ENCODE measurements around the gene CUX1. TPM values are rescaled to one million over a fixed set of nuclear protein-coding genes. Genes with fewer than 3 reads are reported as not detected.

CUX1 gene
- total and polyA plus RNA-seq, 10 of the 15 experiments (the other 5 are each of a cell fraction or from before 2014, with no cell fraction given): 6.1 to 48.6 (median 25.9) TPM

- no peak for FAIRE-seq
- no TSS peak for BruUV-seq (replicated peaks)
- no peaks in the 10 kb centered on the region; the same call in 2 of the 3 replicates for H3K9me3 ChIP-seq (replicated peaks; ENCODE audit: control insufficient read depth, insufficient read depth, low read length)
- no peak for ATAC-seq
- ChIA-PET SMC1A (ENCODE audit: uncharacterized antibody, unreplicated experiment) (no interaction called here), POLR2A (no interaction called here), CTCF (no interaction called here), RAD21 (ENCODE audit: unreplicated experiment) (no interaction called here)
- no peak overlapping the region for H3K27ac ChIP-seq (ENCODE audit: control insufficient read depth, insufficient read depth)
- H2AFZ ChIP-seq (ENCODE audit: control insufficient read depth, low read depth, low read length): no peak overlapping the region
- DNase-seq (ENCODE audit: low read depth, low spot score): no peak
- H3K79me2 ChIP-seq (ENCODE audit: control insufficient read depth, insufficient read depth, low read length): peaks cover 4% of the 10 kb centered on the region; the same call in 1 of the 2 replicates
- no peak overlapping the region for H3K9ac ChIP-seq (ENCODE audit: control insufficient read depth, insufficient read depth, low read length)
- H3K4me3 ChIP-seq: no peak overlapping the region
- peaks cover 0 to 1% of the 10 kb centered on the region in 2 experiments; a peak in 1 of 4 replicates for H3K36me3 ChIP-seq (ENCODE audit: control insufficient read depth in 2 of 2, insufficient read depth in 2 of 2, low read length in 1 of 2)
- in situ Hi-C loops (cut with MboI) (no loop called here), intact Hi-C loops (cut with micrococcal nuclease; ENCODE audit: unreplicated experiment) (no loop called here)
- WGBS (ENCODE audit: insufficient coverage, insufficient replicate concordance, low lambda C conversion rate, missing lambda C conversion rate): 94% methylated on average over 11 of the region's 14 CpGs
- H3K4me1 ChIP-seq (ENCODE audit: control insufficient read depth, insufficient read depth, low read length): peaks cover 35% of the 10 kb centered on the region
- H3K27me3 ChIP-seq (replicated peaks in 1 of 2; ENCODE audit: control insufficient read depth in 2 of 2, insufficient read depth in 2 of 2, low read length in 1 of 2): no peaks in the 10 kb centered on the region
- no peaks in the 10 kb centered on the region for H4K20me1 ChIP-seq (ENCODE audit: control insufficient read depth, insufficient read depth)
- TF ChIP-seq, protein P1, sequence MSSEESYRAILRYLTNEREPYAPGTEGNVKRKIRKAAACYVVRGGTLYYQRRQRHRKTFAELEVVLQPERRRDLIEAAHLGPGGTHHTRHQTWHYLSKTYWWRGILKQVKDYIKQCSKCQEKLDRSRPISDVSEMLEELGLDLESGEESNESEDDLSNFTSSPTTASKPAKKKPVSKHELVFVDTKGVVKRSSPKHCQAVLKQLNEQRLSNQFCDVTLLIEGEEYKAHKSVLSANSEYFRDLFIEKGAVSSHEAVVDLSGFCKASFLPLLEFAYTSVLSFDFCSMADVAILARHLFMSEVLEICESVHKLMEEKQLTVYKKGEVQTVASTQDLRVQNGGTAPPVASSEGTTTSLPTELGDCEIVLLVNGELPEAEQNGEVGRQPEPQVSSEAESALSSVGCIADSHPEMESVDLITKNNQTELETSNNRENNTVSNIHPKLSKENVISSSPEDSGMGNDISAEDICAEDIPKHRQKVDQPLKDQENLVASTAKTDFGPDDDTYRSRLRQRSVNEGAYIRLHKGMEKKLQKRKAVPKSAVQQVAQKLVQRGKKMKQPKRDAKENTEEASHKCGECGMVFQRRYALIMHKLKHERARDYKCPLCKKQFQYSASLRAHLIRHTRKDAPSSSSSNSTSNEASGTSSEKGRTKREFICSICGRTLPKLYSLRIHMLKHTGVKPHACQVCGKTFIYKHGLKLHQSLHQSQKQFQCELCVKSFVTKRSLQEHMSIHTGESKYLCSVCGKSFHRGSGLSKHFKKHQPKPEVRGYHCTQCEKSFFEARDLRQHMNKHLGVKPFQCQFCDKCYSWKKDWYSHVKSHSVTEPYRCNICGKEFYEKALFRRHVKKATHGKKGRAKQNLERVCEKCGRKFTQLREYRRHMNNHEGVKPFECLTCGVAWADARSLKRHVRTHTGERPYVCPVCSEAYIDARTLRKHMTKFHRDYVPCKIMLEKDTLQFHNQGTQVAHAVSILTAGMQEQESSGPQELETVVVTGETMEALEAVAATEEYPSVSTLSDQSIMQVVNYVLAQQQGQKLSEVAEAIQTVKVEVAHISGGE (CRISPR knock-in tag; IDR thresholded peaks at IDR 0.05): no peak
- TF ChIP-seq PML (IDR thresholded peaks at IDR 0.05; ENCODE audit: low read length) (no peak), EED (IDR thresholded peaks at IDR 0.05; ENCODE audit: low read depth) (no peak), YBX1 (IDR thresholded peaks at IDR 0.05) (no peak), IRF4 (IDR thresholded peaks at IDR 0.05; ENCODE audit: low read depth, low read length) (no peak), TCF3 (IDR thresholded peaks at IDR 0.05; ENCODE audit: borderline replicate concordance, insufficient read depth, low read depth, low read length) (no peak), EZH2 (IDR thresholded peaks at IDR 0.05; ENCODE audit: borderline replicate concordance, control insufficient read depth, low read depth, low read length) (no peak), CREM (IDR thresholded peaks at IDR 0.05; ENCODE audit: low read depth) (no peak), ZSCAN29 (IDR thresholded peaks at IDR 0.05) (no peak), RCOR1 (conservative IDR thresholded peaks at IDR 0.05; ENCODE audit: low read depth, low read length) (no peak), RAD51 (IDR thresholded peaks at IDR 0.05) (no peak), JUNB (IDR thresholded peaks at IDR 0.05) (no peak), TCF12 (IDR thresholded peaks at IDR 0.05; ENCODE audit: low read depth, low read length) (no peak), RFX5 (IDR thresholded peaks at IDR 0.05; ENCODE audit: low read depth, low read length) (no peak)
- TF ChIP-seq, protein P2, sequence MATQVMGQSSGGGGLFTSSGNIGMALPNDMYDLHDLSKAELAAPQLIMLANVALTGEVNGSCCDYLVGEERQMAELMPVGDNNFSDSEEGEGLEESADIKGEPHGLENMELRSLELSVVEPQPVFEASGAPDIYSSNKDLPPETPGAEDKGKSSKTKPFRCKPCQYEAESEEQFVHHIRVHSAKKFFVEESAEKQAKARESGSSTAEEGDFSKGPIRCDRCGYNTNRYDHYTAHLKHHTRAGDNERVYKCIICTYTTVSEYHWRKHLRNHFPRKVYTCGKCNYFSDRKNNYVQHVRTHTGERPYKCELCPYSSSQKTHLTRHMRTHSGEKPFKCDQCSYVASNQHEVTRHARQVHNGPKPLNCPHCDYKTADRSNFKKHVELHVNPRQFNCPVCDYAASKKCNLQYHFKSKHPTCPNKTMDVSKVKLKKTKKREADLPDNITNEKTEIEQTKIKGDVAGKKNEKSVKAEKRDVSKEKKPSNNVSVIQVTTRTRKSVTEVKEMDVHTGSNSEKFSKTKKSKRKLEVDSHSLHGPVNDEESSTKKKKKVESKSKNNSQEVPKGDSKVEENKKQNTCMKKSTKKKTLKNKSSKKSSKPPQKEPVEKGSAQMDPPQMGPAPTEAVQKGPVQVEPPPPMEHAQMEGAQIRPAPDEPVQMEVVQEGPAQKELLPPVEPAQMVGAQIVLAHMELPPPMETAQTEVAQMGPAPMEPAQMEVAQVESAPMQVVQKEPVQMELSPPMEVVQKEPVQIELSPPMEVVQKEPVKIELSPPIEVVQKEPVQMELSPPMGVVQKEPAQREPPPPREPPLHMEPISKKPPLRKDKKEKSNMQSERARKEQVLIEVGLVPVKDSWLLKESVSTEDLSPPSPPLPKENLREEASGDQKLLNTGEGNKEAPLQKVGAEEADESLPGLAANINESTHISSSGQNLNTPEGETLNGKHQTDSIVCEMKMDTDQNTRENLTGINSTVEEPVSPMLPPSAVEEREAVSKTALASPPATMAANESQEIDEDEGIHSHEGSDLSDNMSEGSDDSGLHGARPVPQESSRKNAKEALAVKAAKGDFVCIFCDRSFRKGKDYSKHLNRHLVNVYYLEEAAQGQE (IDR thresholded peaks at IDR 0.05; ENCODE audit: low read depth, low read length): no peak
- TF ChIP-seq, protein P3, sequence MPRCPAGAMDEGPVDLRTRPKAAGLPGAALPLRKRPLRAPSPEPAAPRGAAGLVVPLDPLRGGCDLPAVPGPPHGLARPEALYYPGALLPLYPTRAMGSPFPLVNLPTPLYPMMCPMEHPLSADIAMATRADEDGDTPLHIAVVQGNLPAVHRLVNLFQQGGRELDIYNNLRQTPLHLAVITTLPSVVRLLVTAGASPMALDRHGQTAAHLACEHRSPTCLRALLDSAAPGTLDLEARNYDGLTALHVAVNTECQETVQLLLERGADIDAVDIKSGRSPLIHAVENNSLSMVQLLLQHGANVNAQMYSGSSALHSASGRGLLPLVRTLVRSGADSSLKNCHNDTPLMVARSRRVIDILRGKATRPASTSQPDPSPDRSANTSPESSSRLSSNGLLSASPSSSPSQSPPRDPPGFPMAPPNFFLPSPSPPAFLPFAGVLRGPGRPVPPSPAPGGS (IDR thresholded peaks at IDR 0.05; ENCODE audit: borderline replicate concordance, insufficient read depth, low read depth, low read length, poor library complexity, severe bottlenecking): no peak
- no peak overlapping the region for H3K4me2 ChIP-seq (ENCODE audit: control insufficient read depth, insufficient read depth)
Observed at GRCh38 chr7:101943889-101944600, 126.6 kb downstream of the CUX1 start.
